Stomach (tissue), 9 donors: Measurements from ENCODE around the gene SLC4A7. TPM values are rescaled to one million over a fixed set of nuclear protein-coding genes. Genes with fewer than 3 reads are reported as not detected.
A peak's percentile ranks its signal among the peaks of the same experiment; 100 is the strongest.

Experiments
- DNase-seq, 2 donors: peaks; one replicate each; pipeline versions ENCODE4 v3.0.0 to v3.0.0-alpha.2; 2013 to 2019
- H3K27ac ChIP-seq, 5 donors: fragments of 200-600 bp in 4 of 5; sonication (generic) in 4 of 5; one replicate each; pipeline ENCODE4 v1.5.1; 2013 to 2019; ENCODE audit warnings: mild to moderate bottlenecking in 1 of 5, moderate library complexity in 1 of 5
- H3K27me3 ChIP-seq, 3 donors: fragments of 200-600 bp; sonication (generic); one replicate each; pipeline ENCODE4 v1.5.1; 2017 to 2019; ENCODE audit warnings: mixed run types in 1 of 3
- H3K36me3 ChIP-seq, 4 donors: fragments of 200-600 bp; sonication (generic); 1 replicate in 3 of 4; 2 replicates in 1 of 4; pipeline ENCODE4 v1.5.1; 2016 to 2019
- H3K4me1 ChIP-seq, 4 donors: fragments of 200-600 bp; sonication (generic); one replicate each; pipeline ENCODE4 v1.5.1; 2016 to 2019
- H3K4me3 ChIP-seq, 4 donors: fragments of 200-600 bp; sonication (generic) in 3 of 4; one replicate each; pipeline ENCODE4 v1.5.1; 2016 to 2019; ENCODE audit warnings: mild to moderate bottlenecking in 1 of 4
- H3K9me3 ChIP-seq, 4 donors: fragments of 200-600 bp; sonication (generic); one replicate each; pipeline ENCODE4 v1.5.1; 2016 to 2019
- CTCF ChIP-seq, 7 experiments: fragments of 450-650 bp in 4 of 7; fragments of 200-600 bp in 3 of 7; sonication (generic) in 3 of 7; IDR thresholded peaks; one replicate each; pipeline ENCODE4 v1.5.1; 2016 to 2019; ENCODE audit warnings: antibody characterized with exemption in 7 of 7, control low read depth in 2 of 7, mild to moderate bottlenecking in 1 of 7
- EP300 ChIP-seq: sonication (generic); formaldehyde crosslinking; IDR thresholded peaks from one replicate; pipeline ENCODE4 v1.6.1; 2017; ENCODE audit warnings: antibody characterized with exemption
- POLR2A ChIP-seq, 4 donors: fragments of 450-650 bp; IDR thresholded peaks; one replicate each; pipeline ENCODE4 v1.6.1; 2016; ENCODE audit warnings: antibody characterized with exemption in 4 of 4, control low read depth in 2 of 4, mild to moderate bottlenecking in 1 of 4, moderate library complexity in 1 of 4
- POLR2AphosphoS5 ChIP-seq, 3 donors: sonication (generic); formaldehyde crosslinking; IDR thresholded peaks; one replicate each; pipeline ENCODE4 v1.6.1; 2016; ENCODE audit warnings: antibody characterized with exemption in 3 of 3
- WGBS, 5 donors: extraction: QIAGEN DNeasy Blood & Tissue Kit in 3 of 5; methylation state at CpG; one replicate each; pipeline versions ENCODE4 v1.1.5 to v1.1.7; 2013 to 2018; 5-methylcytosine and 5-hydroxymethylcytosine counted together
- intact Hi-C: fragments of 100-400 bp; cut with DNase I; formaldehyde crosslinking; loops from one replicate; pipeline ENCODE4 v1.15.1; 2023; ENCODE audit warnings: low total_unique reads
- polyA plus RNA-seq, 3 donors: library from polyadenylated mRNA; stranded (reverse); fragments of 200-250 nt; gene quantifications; one replicate each; pipeline ENCODE4 v1.2.3, GENCODE V29; 2013
- total RNA-seq, 5 donors: library from RNA; depleted of rRNA; stranded (reverse); fragments of >200 nt; gene quantifications; one replicate each; pipeline versions ENCODE4 v1.1.0 to v1.2.3, GENCODE V29; 2014 to 2016
- donor health status: healthy with polysubstance abuse.
- donor health status: Bipolar disorder and iron deficiency.
- donor health status: healthy.

SLC4A7 gene
- total and polyA plus RNA-seq, 8 donors = 1.6 to 212 (median 27.7) TPM

GRCh38 chr3:27507111-27507510, 22.9 kb upstream of the SLC4A7 start:
- WGBS, 5 donors = 42 to 60% (median 50%) methylated on average over 1 of the region's 1 CpG
- H3K36me3 ChIP-seq = no peaks in the 10 kb centered on the region

GRCh38 chr3:27504749-27505148, 20.6 kb upstream of the SLC4A7 start:
- H3K9me3 ChIP-seq = no peaks in the 10 kb centered on the region
- WGBS, 5 donors = 74 to 88% (median 80%) methylated on average over 1 of the region's 1 CpG
- intact Hi-C loops = no loop called here
- no peak for DNase-seq
- no peak overlapping the region for H3K4me3 ChIP-seq
- H3K36me3 ChIP-seq = no peaks in the 10 kb centered on the region
- H3K27ac ChIP-seq = no peak overlapping the region
- no peak for TF ChIP-seq EP300
- no peak for TF ChIP-seq CTCF (IDR thresholded peaks at IDR 0.05)
- TF ChIP-seq POLR2A (IDR thresholded peaks at IDR 0.05) = no peak
- no peak for TF ChIP-seq POLR2AphosphoS5 (IDR thresholded peaks at IDR 0.05)
- no peaks in the 10 kb centered on the region for H3K27me3 ChIP-seq
- peaks cover 0 to 19% (median 2%) of the 10 kb centered on the region in 4 donors for H3K4me1 ChIP-seq

More at GRCh38 chr3:27507111-27507510, 22.9 kb upstream of the SLC4A7 start:
- Histone ChIP-seq H3K4me1 (peaks cover 0 to 19% (median 2%) of the 10 kb centered on the region in 4 donors), H3K9me3 (no peaks in the 10 kb centered on the region), H3K27ac (no peak overlapping the region), H3K4me3 (no peak overlapping the region), H3K27me3 (no peaks in the 10 kb centered on the region)
- intact Hi-C loops = no loop called here
- TF ChIP-seq POLR2AphosphoS5 (IDR thresholded peaks at IDR 0.05) (no peak), EP300 (no peak), CTCF (IDR thresholded peaks at IDR 0.05) (no peak), POLR2A (IDR thresholded peaks at IDR 0.05) (no peak)
- no peak for DNase-seq

GRCh38 chr3:27503526-27503925, 19.3 kb upstream of the SLC4A7 start:
- Histone ChIP-seq H3K36me3 (no peaks in the 10 kb centered on the region), H3K4me3 (no peak overlapping the region), H3K4me1 (peaks cover 0 to 19% (median 2%) of the 10 kb centered on the region in 4 donors), H3K27ac (no peak overlapping the region), H3K9me3 (no peaks in the 10 kb centered on the region), H3K27me3 (no peaks in the 10 kb centered on the region)
- TF ChIP-seq EP300 (no peak), POLR2AphosphoS5 (IDR thresholded peaks at IDR 0.05) (no peak), CTCF (IDR thresholded peaks at IDR 0.05) (no peak), POLR2A (IDR thresholded peaks at IDR 0.05) (no peak)
- intact Hi-C loops = no loop called here
- DNase-seq = peak in 1 of 2 donors; percentile 35
- WGBS, 5 donors = 54 to 85% (median 81%) methylated on average over 5 of the region's 5 CpGs

- DNase-seq = no peak
- H3K27ac ChIP-seq = no peak overlapping the region
- 92 to 100% (median 96%) methylated on average over 3 of the region's 3 CpGs for WGBS, 5 donors
- intact Hi-C loops = no loop called here
- H3K27me3 ChIP-seq = no peaks in the 10 kb centered on the region
- H3K4me3 ChIP-seq = no peak overlapping the region
- TF ChIP-seq POLR2A (IDR thresholded peaks at IDR 0.05) (no peak), POLR2AphosphoS5 (IDR thresholded peaks at IDR 0.05) (no peak), CTCF (IDR thresholded peaks at IDR 0.05) (no peak), EP300 (no peak)
- no peaks in the 10 kb centered on the region for H3K36me3 ChIP-seq
- H3K9me3 ChIP-seq = no peaks in the 10 kb centered on the region
- H3K4me1 ChIP-seq = peaks cover 0 to 6% (median 0%) of the 10 kb centered on the region in 4 donors
Observed at GRCh38 chr3:27501759-27502158, 17.6 kb upstream of the SLC4A7 start.
